Measurements from ENCODE around the gene AASDH. TPM values are rescaled to one million over a fixed set of nuclear protein-coding genes. Genes with fewer than 3 reads are reported as not detected.

AASDH gene
- total and polyA plus RNA-seq, 2 of the 4 experiments (the other 2 are of a cell fraction), result 4.7 to 12.0 TPM

- 100% methylated on average over 1 of the region's 6 CpGs; no CpG with 5 or more reads in 1 of the 2 experiments for WGBS, 2 experiments (ENCODE audit: extremely low coverage in 2 of 2, insufficient read length in 1 of 2)
- no peak overlapping the region for H4K91ac ChIP-seq (ENCODE audit: insufficient read depth, low read depth, low read length)
- no peaks in the 10 kb centered on the region for H3K9me1 ChIP-seq (ENCODE audit: insufficient read depth, low read length)
- no peak overlapping the region for H3K27ac ChIP-seq (ENCODE audit: insufficient read depth, low read length)
- no peaks in the 10 kb centered on the region for H3K4me1 ChIP-seq (ENCODE audit: control insufficient read depth, insufficient read depth, low read length)
- H3K9ac ChIP-seq (ENCODE audit: low read depth, low read length), result no peak overlapping the region
- H3K4ac ChIP-seq (ENCODE audit: low read depth, low read length), result no peak overlapping the region
- no peaks in the 10 kb centered on the region for H3K27me3 ChIP-seq (ENCODE audit: control insufficient read depth, insufficient read depth, low read length)
- H4K5ac ChIP-seq (ENCODE audit: low read depth, low read length), result no peak overlapping the region
- no peak overlapping the region for H2BK120ac ChIP-seq (ENCODE audit: low read depth, low read length)
- no peak overlapping the region for H3K56ac ChIP-seq (ENCODE audit: extremely low read depth, insufficient read depth, low read length)
- no peak overlapping the region for H2AFZ ChIP-seq (replicated peaks; ENCODE audit: low read length, poor library complexity)
- no peak overlapping the region for H2BK5ac ChIP-seq (ENCODE audit: low read depth, low read length, poor library complexity, severe bottlenecking)
- TF ChIP-seq, protein P1, sequence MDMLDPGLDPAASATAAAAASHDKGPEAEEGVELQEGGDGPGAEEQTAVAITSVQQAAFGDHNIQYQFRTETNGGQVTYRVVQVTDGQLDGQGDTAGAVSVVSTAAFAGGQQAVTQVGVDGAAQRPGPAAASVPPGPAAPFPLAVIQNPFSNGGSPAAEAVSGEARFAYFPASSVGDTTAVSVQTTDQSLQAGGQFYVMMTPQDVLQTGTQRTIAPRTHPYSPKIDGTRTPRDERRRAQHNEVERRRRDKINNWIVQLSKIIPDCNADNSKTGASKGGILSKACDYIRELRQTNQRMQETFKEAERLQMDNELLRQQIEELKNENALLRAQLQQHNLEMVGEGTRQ (IDR thresholded peaks at IDR 0.05; ENCODE audit: low read depth, low read length), result no peak
- TF ChIP-seq MAZ (IDR thresholded peaks at IDR 0.05; ENCODE audit: borderline replicate concordance, low read depth, low read length) (no peak), RAD21 (IDR thresholded peaks at IDR 0.05; ENCODE audit: low read length) (no peak), ELK1 (IDR thresholded peaks at IDR 0.05; ENCODE audit: borderline replicate concordance, low read depth, low read length) (no peak), CEBPB (IDR thresholded peaks at IDR 0.05; ENCODE audit: low read depth, low read length) (no peak), BHLHE40 (IDR thresholded peaks at IDR 0.05; ENCODE audit: low read depth, low read length) (no peak), FOS (IDR thresholded peaks at IDR 0.05; ENCODE audit: low read depth, low read length) (no peak), RCOR1 (IDR thresholded peaks at IDR 0.05; ENCODE audit: insufficient replicate concordance, low read length) (no peak), RFX5 (IDR thresholded peaks at IDR 0.05; ENCODE audit: low read depth, low read length) (no peak), MAFK (IDR thresholded peaks at IDR 0.05; ENCODE audit: low read depth, low read length) (no peak)
- TF ChIP-seq, protein P2, sequence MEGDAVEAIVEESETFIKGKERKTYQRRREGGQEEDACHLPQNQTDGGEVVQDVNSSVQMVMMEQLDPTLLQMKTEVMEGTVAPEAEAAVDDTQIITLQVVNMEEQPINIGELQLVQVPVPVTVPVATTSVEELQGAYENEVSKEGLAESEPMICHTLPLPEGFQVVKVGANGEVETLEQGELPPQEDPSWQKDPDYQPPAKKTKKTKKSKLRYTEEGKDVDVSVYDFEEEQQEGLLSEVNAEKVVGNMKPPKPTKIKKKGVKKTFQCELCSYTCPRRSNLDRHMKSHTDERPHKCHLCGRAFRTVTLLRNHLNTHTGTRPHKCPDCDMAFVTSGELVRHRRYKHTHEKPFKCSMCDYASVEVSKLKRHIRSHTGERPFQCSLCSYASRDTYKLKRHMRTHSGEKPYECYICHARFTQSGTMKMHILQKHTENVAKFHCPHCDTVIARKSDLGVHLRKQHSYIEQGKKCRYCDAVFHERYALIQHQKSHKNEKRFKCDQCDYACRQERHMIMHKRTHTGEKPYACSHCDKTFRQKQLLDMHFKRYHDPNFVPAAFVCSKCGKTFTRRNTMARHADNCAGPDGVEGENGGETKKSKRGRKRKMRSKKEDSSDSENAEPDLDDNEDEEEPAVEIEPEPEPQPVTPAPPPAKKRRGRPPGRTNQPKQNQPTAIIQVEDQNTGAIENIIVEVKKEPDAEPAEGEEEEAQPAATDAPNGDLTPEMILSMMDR (conservative IDR thresholded peaks at IDR 0.05; ENCODE audit: low read depth, low read length), result no peak
- ATAC-seq (ENCODE audit: low read depth), result no peak
- H3K18ac ChIP-seq (ENCODE audit: low read depth, low read length), result no peak overlapping the region
- no peak overlapping the region for H3K14ac ChIP-seq (replicated peaks; ENCODE audit: low read depth, low read length)
- no peak overlapping the region for H3K4me3 ChIP-seq (ENCODE audit: insufficient read depth, low read depth, low read length)
- POLR2A ChIA-PET (ENCODE audit: unreplicated experiment), result no interaction called here
- in situ Hi-C loops (cut with MboI; ENCODE audit: low sequenced_read_pairs) (no loop called here), intact Hi-C loops (cut with micrococcal nuclease) (no loop called here), dilution Hi-C loops (cut with HindIII; ENCODE audit: low sequenced_read_pairs, unreplicated experiment) (no loop called here)
- DNase-seq, result no peak
- no peaks in the 10 kb centered on the region for H3K9me3 ChIP-seq (ENCODE audit: control insufficient read depth, insufficient read depth, low read length)
- CTCF ChIA-PET, result interaction anchor here (1.1 kb wide), 1 partner anchor 9 kb away, joined by 8 read pairs; the partner anchor contains the start of gene PPAT
- no peak overlapping the region for H4K8ac ChIP-seq (ENCODE audit: low read depth in 2 of 2, low read length in 2 of 2)
- no TSS peak for BruUV-seq (replicated peaks)
- H2AK9ac ChIP-seq (replicated peaks; ENCODE audit: low read depth, low read length, poor library complexity), result no peak overlapping the region
- peaks cover 8 to 22% of the 10 kb centered on the region in 2 experiments; a peak in 3 of 4 replicates for H3K79me1 ChIP-seq (ENCODE audit: low read depth in 1 of 2, low read length in 2 of 2)
- no peaks in the 10 kb centered on the region; the same call in 1 of the 2 replicates for H3K36me3 ChIP-seq (ENCODE audit: control insufficient read depth, insufficient read depth, low read length)
- H4K20me1 ChIP-seq (ENCODE audit: insufficient read depth, low read length), result no peaks in the 10 kb centered on the region; the same call in none of the 2 replicates
- H2AK5ac ChIP-seq (ENCODE audit: low read depth, low read length), result no peak overlapping the region
- no peak overlapping the region for H2BK20ac ChIP-seq (ENCODE audit: low read depth, low read length)
- H3K23ac ChIP-seq (ENCODE audit: low read depth, low read length), result no peak overlapping the region
- H2BK15ac ChIP-seq (ENCODE audit: low read depth, low read length), result no peak overlapping the region
- H3K4me2 ChIP-seq (ENCODE audit: low read depth, low read length), result no peak overlapping the region
Measured at GRCh38 chr4:56426273-56426672, 39.0 kb upstream of the AASDH start.

Data from IMR-90 (cell line).